ENCODE results near the gene ATOX1.

Gene ATOX1

GRCh38 chr5:151770383-151771258 is 12.2 kb upstream of the ATOX1 start:
- no peak for FAIRE-seq

GRCh38 chr5:151766975-151767374 is 8.5 kb upstream of the ATOX1 start:
- no peak for FAIRE-seq

- no peak for FAIRE-seq
Observed at GRCh38 chr5:151764801-151765200, 6.4 kb upstream of the ATOX1 start.

GRCh38 chr5:151758141-151758429 is 346 bp downstream of the ATOX1 start:
- FAIRE-seq: no peak

- no peak for FAIRE-seq
Observed at GRCh38 chr5:151757233-151758140, 944 bp downstream of the ATOX1 start.

- FAIRE-seq: no peak
Observed at GRCh38 chr5:151755383-151755782, 3.0 kb downstream of the ATOX1 start.

- FAIRE-seq: no peak
Observed at GRCh38 chr5:151751593-151751992, 6.8 kb downstream of the ATOX1 start.

GRCh38 chr5:151751091-151751490 is 7.3 kb downstream of the ATOX1 start:
- no peak for FAIRE-seq

GRCh38 chr5:151750121-151750520 is 8.3 kb downstream of the ATOX1 start:
- no peak for FAIRE-seq

- no peak for FAIRE-seq
Observed at GRCh38 chr5:151745071-151745705, 13.2 kb downstream of the ATOX1 start.

GRCh38 chr5:151743530-151743929 is 14.9 kb downstream of the ATOX1 start:
- no peak for FAIRE-seq

GRCh38 chr5:151742870-151743294 is 15.5 kb downstream of the ATOX1 start:
- no peak for FAIRE-seq

- FAIRE-seq: no peak
Observed at GRCh38 chr5:151741678-151742423, 16.6 kb downstream of the ATOX1 start.

GRCh38 chr5:151740958-151741373 is 17.5 kb downstream of the ATOX1 start:
- FAIRE-seq: no peak

- FAIRE-seq: peak; percentile 8
Observed at GRCh38 chr5:151740336-151740942, 18.0 kb downstream of the ATOX1 start.

GRCh38 chr5:151739939-151740335 is 18.5 kb downstream of the ATOX1 start:
- peak; percentile 37 for FAIRE-seq

GRCh38 chr5:151739395-151739794 is 19.0 kb downstream of the ATOX1 start:
- no peak for FAIRE-seq

GRCh38 chr5:151738125-151738848 is 20.1 kb downstream of the ATOX1 start:
- no peak for FAIRE-seq

- FAIRE-seq: no peak
Observed at GRCh38 chr5:151737431-151737830, 21.0 kb downstream of the ATOX1 start.

- FAIRE-seq: no peak
Observed at GRCh38 chr5:151735646-151736045, 22.8 kb downstream of the ATOX1 start.

- no peak for FAIRE-seq
Observed at GRCh38 chr5:151734064-151734408, 24.4 kb downstream of the ATOX1 start.

Measured in endometrium (tissue), 2 donors.